Transverse colon (tissue), 4 donors: ENCODE data around the gene WFS1.

ENCODE experiments used
- EP300 ChIP-seq: sonication (generic); formaldehyde crosslinking; IDR thresholded peaks from one replicate; pipeline ENCODE4 v1.6.1; 2017; ENCODE audit warnings: antibody characterized with exemption, low read depth
- POLR2A ChIP-seq: fragments of 450-650 bp; IDR thresholded peaks from one replicate; pipeline ENCODE4 v1.6.1; 2016; ENCODE audit warnings: antibody characterized with exemption, mild to moderate bottlenecking, moderate library complexity
- POLR2AphosphoS5 ChIP-seq, 3 donors: sonication (generic); formaldehyde crosslinking; IDR thresholded peaks; one replicate each; pipeline ENCODE4 v1.6.1; 2016; ENCODE audit warnings: antibody characterized with exemption in 3 of 3
- TF ChIP-seq, protein P1 (sequence below), 5 experiments: fragments of 200-600 bp in 3 of 5; fragments of 450-650 bp in 2 of 5; sonication (generic) in 3 of 5; IDR thresholded peaks; 1 replicate in 2 of 5; 2 replicates in 3 of 5; pipeline ENCODE4 v1.5.1; 2016 to 2017; ENCODE audit warnings: antibody characterized with exemption in 5 of 5, inconsistent platforms in 3 of 5, mild to moderate bottlenecking in 2 of 5, moderate library complexity in 1 of 5

DNA sequence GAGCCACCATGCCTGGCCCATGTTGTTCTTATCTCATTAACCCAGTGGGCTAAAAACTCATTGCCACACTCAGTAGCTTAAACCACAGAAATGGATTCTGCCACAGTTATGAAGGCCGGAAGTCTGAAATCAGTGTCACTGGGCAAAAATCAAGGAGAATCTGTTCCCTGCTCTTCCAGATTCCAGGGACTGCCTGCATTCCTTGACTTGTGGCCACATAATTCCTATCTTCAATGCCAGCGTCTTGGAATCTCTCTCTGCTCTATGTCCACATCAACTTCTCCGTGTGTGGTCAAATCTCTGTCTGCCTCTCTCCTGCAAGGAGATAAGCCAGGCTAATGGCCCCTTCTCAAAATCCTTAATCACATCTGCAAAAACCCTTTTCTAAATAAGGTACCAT lies 4.1 kb upstream of the WFS1 start:
- TF ChIP-seq, protein P1, sequence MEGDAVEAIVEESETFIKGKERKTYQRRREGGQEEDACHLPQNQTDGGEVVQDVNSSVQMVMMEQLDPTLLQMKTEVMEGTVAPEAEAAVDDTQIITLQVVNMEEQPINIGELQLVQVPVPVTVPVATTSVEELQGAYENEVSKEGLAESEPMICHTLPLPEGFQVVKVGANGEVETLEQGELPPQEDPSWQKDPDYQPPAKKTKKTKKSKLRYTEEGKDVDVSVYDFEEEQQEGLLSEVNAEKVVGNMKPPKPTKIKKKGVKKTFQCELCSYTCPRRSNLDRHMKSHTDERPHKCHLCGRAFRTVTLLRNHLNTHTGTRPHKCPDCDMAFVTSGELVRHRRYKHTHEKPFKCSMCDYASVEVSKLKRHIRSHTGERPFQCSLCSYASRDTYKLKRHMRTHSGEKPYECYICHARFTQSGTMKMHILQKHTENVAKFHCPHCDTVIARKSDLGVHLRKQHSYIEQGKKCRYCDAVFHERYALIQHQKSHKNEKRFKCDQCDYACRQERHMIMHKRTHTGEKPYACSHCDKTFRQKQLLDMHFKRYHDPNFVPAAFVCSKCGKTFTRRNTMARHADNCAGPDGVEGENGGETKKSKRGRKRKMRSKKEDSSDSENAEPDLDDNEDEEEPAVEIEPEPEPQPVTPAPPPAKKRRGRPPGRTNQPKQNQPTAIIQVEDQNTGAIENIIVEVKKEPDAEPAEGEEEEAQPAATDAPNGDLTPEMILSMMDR (IDR thresholded peaks at IDR 0.05): no peak
- TF ChIP-seq EP300 (no peak), POLR2A (no peak), POLR2AphosphoS5 (IDR thresholded peaks at IDR 0.05) (no peak)
